Measurements from ENCODE around the gene ENO1.

- no peak for TF ChIP-seq POLR2AphosphoS5 (IDR thresholded peaks at IDR 0.05; ENCODE audit: insufficient read depth, low read depth, low read length)
- TF ChIP-seq CTCF (IDR thresholded peaks at IDR 0.05; ENCODE audit: extremely low read depth in 1 of 2, insufficient read depth in 1 of 2, low read depth in 1 of 2, low read length in 2 of 2), result no peak
- no peak for TF ChIP-seq POLR2A (IDR thresholded peaks at IDR 0.05; ENCODE audit: low read depth, low read length)
- TF ChIP-seq MYC (IDR thresholded peaks at IDR 0.05; ENCODE audit: low read depth, low read length), result no peak
These were observed 36.0 kb upstream of the ENO1 start for GRCh38 chr1:8914466-8914865.

All from endothelial cell of umbilical vein (primary cell).